Measurements from ENCODE around the gene PRR11.

DNA sequence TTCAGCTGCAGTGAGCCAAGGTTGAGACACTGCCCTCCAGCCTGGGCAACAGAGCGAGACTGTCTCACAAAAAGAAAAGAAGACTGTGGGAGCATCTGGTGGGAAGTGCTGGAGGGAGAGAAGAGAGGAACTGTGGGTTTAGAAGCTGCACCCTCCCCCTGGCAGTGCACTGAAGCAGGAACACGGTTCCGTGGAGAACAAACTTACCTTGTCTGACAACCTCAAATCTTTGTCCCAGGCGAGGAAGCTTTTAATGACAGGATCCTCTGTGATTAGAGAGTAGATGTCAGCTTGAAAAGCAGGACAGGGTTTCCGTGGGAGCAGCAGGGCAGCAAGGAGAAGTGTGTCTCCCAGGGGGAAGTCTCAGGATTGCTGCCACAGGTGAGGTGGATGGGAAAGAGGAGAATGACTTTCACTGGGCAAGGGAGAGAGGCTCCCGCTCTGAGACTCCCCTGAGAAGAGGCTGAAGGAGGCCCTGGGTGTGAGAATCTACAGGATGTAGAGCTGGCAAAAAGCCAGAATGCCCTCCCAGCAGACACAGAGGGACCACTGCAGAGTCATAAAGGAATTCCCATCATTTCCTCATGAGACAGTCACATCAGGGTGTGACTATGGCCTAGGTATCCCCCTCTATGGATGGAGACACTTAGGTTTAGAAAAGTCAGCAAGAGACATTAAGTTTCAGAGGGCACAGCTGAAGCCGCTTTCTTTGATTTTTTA is 22.9 kb downstream of the PRR11 start:
- TF ChIP-seq CTCF (conservative IDR thresholded peaks at IDR 0.05) (no peak), ZFX (IDR thresholded peaks at IDR 0.05) (no peak)

Data from C4-2B (cell line).